HepG2 (cell line): ENCODE results near the gene TRIM31. TPM values are rescaled to one million over a fixed set of nuclear protein-coding genes. Genes with fewer than 3 reads are reported as not detected.

Experiments used
- ATAC-seq: fragments of 200-7000 bp; cut with Tn5 transposase; 3 replicates; pipeline ENCODE4 v1.9.1; 2020; ENCODE audit warnings: mild to moderate bottlenecking, moderate library complexity
- BruUV-seq: library from RNA; stranded (reverse); fragments of 400-500 nt; replicated peaks from 2 replicates; lab custom pipeline; 2021; lab: Mats Ljungman, UMichigan
- CTCF ChIA-PET: fragments of 300-600 bp; formaldehyde crosslinking; extraction: SDS; loops from one replicate; lab custom pipeline; 2021; ENCODE audit warnings: low total read pairs, inconsistent platforms, low intra/inter-chr PET ratio; lab: Yijun Ruan, JAX
- POLR2A ChIA-PET: fragments of 350-600 bp; sonication (Branson Sonifier 250); formaldehyde crosslinking; loops from one replicate; lab custom pipeline; 2020; ENCODE audit warnings: antibody characterized with exemption, inconsistent platforms; lab: Yijun Ruan, JAX
- DNase-seq: peaks from one replicate; pipeline ENCODE4 v3.0.0-alpha.2; 2015; ENCODE audit warnings: low spot score
- FAIRE-seq: peaks from 3 replicates; lab custom pipeline; 2011; peaks lifted over from hg19 to GRCh38; lab: Jason Lieb, UNC
- H2AFZ ChIP-seq: one replicate; pipeline ENCODE4 v1.6.1; 2011; ENCODE audit warnings: low read length, inconsistent platforms
- H3K27ac ChIP-seq: fragments of 300-600 bp; 3 replicates; pipeline ENCODE4 v1.8.0; 2011; ENCODE audit warnings: mixed run types, mild to moderate bottlenecking, mixed read lengths, low read length, inconsistent platforms; ENCODE audit not compliant: insufficient read depth; ENCODE audit errors: extremely low read length
- H3K27me3 ChIP-seq, 2 experiments: fragments of 200-600 bp in 1 of 2; 2 replicates in 1 of 2; 3 replicates in 1 of 2; pipeline versions ENCODE4 v1.6.0 to v1.8.0; 2011; ENCODE audit warnings: low read length in 2 of 2, mild to moderate bottlenecking in 2 of 2, moderate library complexity in 2 of 2, inconsistent platforms in 1 of 2; ENCODE audit not compliant: insufficient read depth in 2 of 2, control insufficient read depth in 1 of 2
- H3K36me3 ChIP-seq, 2 experiments: fragments of 200-600 bp in 1 of 2; replicated peaks in 1 of 2; 2 replicates in 1 of 2; 3 replicates in 1 of 2; pipeline versions ENCODE4 v1.5.1 to v1.8.0; 2011; ENCODE audit warnings: low read length in 2 of 2, inconsistent platforms in 1 of 2; ENCODE audit not compliant: insufficient read depth in 2 of 2, control insufficient read depth in 1 of 2
- H3K4me1 ChIP-seq: 2 replicates; pipeline ENCODE4 v1.5.1; 2012; ENCODE audit warnings: low read length, inconsistent platforms; ENCODE audit not compliant: insufficient read depth
- H3K4me2 ChIP-seq: 2 replicates; pipeline ENCODE4 v1.6.0; 2011; ENCODE audit warnings: low read depth, low read length, inconsistent platforms
- H3K4me3 ChIP-seq, 3 experiments: fragments of 200-600 bp in 1 of 3; sonication (generic), shearing (Covaris generic) in 1 of 3; replicated peaks in 1 of 3; 2 replicates each; pipeline ENCODE4 v1.5.1; 2011 to 2016; ENCODE audit warnings: low read length in 3 of 3, inconsistent platforms in 2 of 3, low read depth in 2 of 3, mild to moderate bottlenecking in 2 of 3, control low read depth in 1 of 3, mixed read lengths in 1 of 3; ENCODE audit not compliant: insufficient read depth in 1 of 3
- H3K79me2 ChIP-seq: one replicate; pipeline ENCODE4 v1.6.1; 2011; ENCODE audit warnings: low read length, inconsistent platforms; ENCODE audit not compliant: insufficient read depth
- H3K9ac ChIP-seq: 2 replicates; pipeline ENCODE4 v1.6.0; 2011; ENCODE audit warnings: mild to moderate bottlenecking, low read depth, low read length, inconsistent platforms; ENCODE audit not compliant: insufficient read depth
- H3K9me3 ChIP-seq: 2 replicates; pipeline ENCODE4 v1.5.1; 2012; ENCODE audit warnings: mild to moderate bottlenecking, low read length
- H4K20me1 ChIP-seq: 2 replicates; pipeline ENCODE4 v1.6.0; 2011; ENCODE audit warnings: inconsistent platforms, mild to moderate bottlenecking, low read length, moderate library complexity; ENCODE audit not compliant: insufficient read depth
- ATAD3A ChIP-seq: sonication (generic); formaldehyde crosslinking; IDR thresholded peaks from 2 replicates; pipeline ENCODE4 v1.4.0; 2020; ENCODE audit warnings: missing genetic modification reagents
- ATRX ChIP-seq: sonication (generic); formaldehyde crosslinking; IDR thresholded peaks from 2 replicates; pipeline ENCODE4 v1.4.0; 2020; ENCODE audit warnings: missing genetic modification reagents, borderline replicate concordance
- CBX5 ChIP-seq: sonication (generic); formaldehyde crosslinking; IDR thresholded peaks from 2 replicates; pipeline ENCODE4 v1.4.0; 2020; ENCODE audit warnings: missing genetic modification reagents, borderline replicate concordance
- CREB3 ChIP-seq: sonication (generic); formaldehyde crosslinking; IDR thresholded peaks from 2 replicates; pipeline ENCODE4 v1.5.0; 2020; ENCODE audit warnings: missing genetic modification reagents
- DNMT1 ChIP-seq: sonication (generic); formaldehyde crosslinking; IDR thresholded peaks from 2 replicates; pipeline ENCODE4 v1.5.1; 2020; ENCODE audit warnings: mild to moderate bottlenecking, missing genetic modification reagents
- EP300 ChIP-seq, 3 experiments: sonication (generic) in 1 of 3; formaldehyde crosslinking in 1 of 3; IDR thresholded peaks; 2 replicates each; pipeline versions ENCODE4 v1.5.1 to v1.6.1; 2011 to 2020; ENCODE audit warnings: low read depth in 2 of 3, low read length in 2 of 3, borderline replicate concordance in 1 of 3, improper control_type of control experiment in 1 of 3, mild to moderate bottlenecking in 1 of 3, missing genetic modification reagents in 1 of 3, moderate library complexity in 1 of 3
- GPBP1L1 ChIP-seq: sonication (generic); formaldehyde crosslinking; IDR thresholded peaks from 2 replicates; pipeline ENCODE4 v1.5.0; 2020; ENCODE audit warnings: mild to moderate bottlenecking, missing genetic modification reagents
- KLF11 ChIP-seq: IDR thresholded peaks from 2 replicates; pipeline ENCODE4 v1.6.1; 2016; ENCODE audit warnings: missing compliant biosample characterization
- MEIS1 ChIP-seq: sonication (generic); formaldehyde crosslinking; IDR thresholded peaks from 2 replicates; pipeline ENCODE4 v1.9.0; 2021; ENCODE audit warnings: mild to moderate bottlenecking, missing genetic modification reagents, moderate library complexity, borderline replicate concordance
- MTA1 ChIP-seq: sonication (generic); formaldehyde crosslinking; IDR thresholded peaks from 2 replicates; pipeline ENCODE4 v1.4.0; 2020; ENCODE audit warnings: missing genetic modification reagents, mild to moderate bottlenecking, borderline replicate concordance
- MTERF4 ChIP-seq: sonication (generic); formaldehyde crosslinking; IDR thresholded peaks from 2 replicates; pipeline ENCODE4 v1.8.0; 2023; ENCODE audit warnings: mild to moderate bottlenecking, missing genetic modification reagents
- NFYB ChIP-seq: sonication (generic); formaldehyde crosslinking; IDR thresholded peaks from 2 replicates; pipeline ENCODE4 v1.4.0; 2020; ENCODE audit warnings: missing genetic modification reagents
- XRCC5 ChIP-seq: fragments of 200-400 bp; formaldehyde crosslinking; optimal IDR thresholded peaks from 2 replicates; pipeline ENCODE3; 2017; ENCODE audit warnings: mild to moderate bottlenecking, low read length
- ZBTB21 ChIP-seq: sonication (generic); formaldehyde crosslinking; IDR thresholded peaks from 2 replicates; pipeline ENCODE4 v1.4.0; 2020; ENCODE audit warnings: missing genetic modification reagents
- ZMAT5 ChIP-seq: sonication (generic); formaldehyde crosslinking; IDR thresholded peaks from 2 replicates; pipeline ENCODE4 v1.5.0; 2020; ENCODE audit warnings: mild to moderate bottlenecking, low read depth, missing genetic modification reagents, borderline replicate concordance
- ZNF44 ChIP-seq: sonication (generic); formaldehyde crosslinking; IDR thresholded peaks from 2 replicates; pipeline ENCODE4 v1.5.1; 2020; ENCODE audit warnings: mild to moderate bottlenecking, missing genetic modification reagents
- ZNF501 ChIP-seq: sonication (generic); formaldehyde crosslinking; IDR thresholded peaks from 2 replicates; pipeline ENCODE4 v1.5.1; 2020; ENCODE audit warnings: mild to moderate bottlenecking, moderate library complexity, missing genetic modification reagents
- ZNF546 ChIP-seq: sonication (generic); formaldehyde crosslinking; conservative IDR thresholded peaks from 2 replicates; pipeline ENCODE4 v1.8.1; 2023; ENCODE audit warnings: mild to moderate bottlenecking, missing genetic modification reagents
- ZNF629 ChIP-seq: sonication (generic); formaldehyde crosslinking; conservative IDR thresholded peaks from 2 replicates; pipeline ENCODE4 v1.5.0; 2020; ENCODE audit warnings: missing genetic modification reagents
- ZNF678 ChIP-seq: sonication (generic); formaldehyde crosslinking; IDR thresholded peaks from 2 replicates; pipeline ENCODE4 v1.4.0; 2020; ENCODE audit warnings: mild to moderate bottlenecking, missing genetic modification reagents
- ZNF709 ChIP-seq: sonication (generic); formaldehyde crosslinking; IDR thresholded peaks from 2 replicates; pipeline ENCODE4 v1.5.0; 2020; ENCODE audit warnings: mild to moderate bottlenecking, missing genetic modification reagents
- ZNF720 ChIP-seq: sonication (generic); formaldehyde crosslinking; IDR thresholded peaks from 2 replicates; pipeline ENCODE4 v1.4.0; 2020; ENCODE audit warnings: missing genetic modification reagents
- ZNF790 ChIP-seq: sonication (generic); formaldehyde crosslinking; IDR thresholded peaks from 2 replicates; pipeline ENCODE4 v1.8.0; 2022; ENCODE audit warnings: missing genetic modification reagents, mild to moderate bottlenecking, borderline replicate concordance
- WGBS: methylation state at CpG from one replicate; pipeline ENCODE4 v1.1.6; 2017; ENCODE audit warnings: low lambda C conversion rate; 5-methylcytosine and 5-hydroxymethylcytosine counted together
- in situ Hi-C: cut with HindIII; loops from 2 replicates; pipeline ENCODE4 v1.10.0; 2017; ENCODE audit warnings: low pct_unique_long_range_greater_than_20kb; ENCODE audit not compliant: extremely low pct_ligation_motif_present
- intact Hi-C: fragments of 100-400 bp; cut with micrococcal nuclease; formaldehyde crosslinking; loops from one replicate; pipeline ENCODE4 v1.10.0; 2022; ENCODE audit not compliant: unreplicated experiment
- polyA plus RNA-seq, 8 experiments: library from polyadenylated mRNA; depleted of rRNA in 3 of 8; stranded (reverse) in 7 of 8; unstranded in 1 of 8; fragments of >200 nt; fragmentation: Illumina TruSeq in 4 of 8; extraction: Trizol in 4 of 8; gene quantifications; 2 replicates each; pipeline versions ENCODE4 v1.2.1 to v1.2.3, GENCODE V29; 2011 to 2016; ENCODE audit warnings: low read depth in 4 of 8, missing spikeins in 1 of 8, mixed read lengths in 1 of 8; ENCODE audit not compliant: insufficient read depth in 1 of 8
- total RNA-seq, 5 experiments: library from RNA; depleted of rRNA; stranded (reverse); fragments of >200 nt; fragmentation: Illumina TruSeq; extraction: Trizol; gene quantifications; 2 replicates each; pipeline ENCODE4 v1.2.3, GENCODE V29; 2016; ENCODE audit warnings: low read depth in 1 of 5

The TRIM31 gene
- total and polyA plus RNA-seq, 2 of the 13 experiments (the other 11 are each of a cell fraction or from before 2014, with no cell fraction given): 0.13 to 0.51 TPM

DNA sequence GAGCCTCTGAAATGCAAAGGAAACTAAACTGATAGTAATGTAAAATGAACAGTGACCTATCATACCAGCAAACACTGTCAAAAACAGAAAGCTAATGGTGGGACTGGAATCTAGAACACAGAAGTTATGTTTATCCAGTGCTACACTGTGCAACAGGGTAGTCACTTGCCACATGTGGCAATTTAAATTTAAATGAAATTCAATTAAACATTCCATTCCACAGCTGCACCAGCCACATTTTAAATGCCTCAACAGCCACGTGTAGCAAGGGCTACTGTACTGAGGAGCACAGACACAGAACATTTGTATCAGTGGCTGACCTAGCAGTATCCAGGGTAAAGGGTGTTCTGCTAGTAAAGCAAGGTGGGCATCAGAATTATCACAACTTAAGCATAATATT lies 57.4 kb downstream of the TRIM31 start (continued):
- TF ChIP-seq ZNF546 (CRISPR knock-in tag) (no peak), MTERF4 (CRISPR knock-in tag) (no peak), XRCC5 (no peak), ZNF629 (CRISPR knock-in tag) (no peak), ZNF678 (no peak), NFYB (no peak), GPBP1L1 (no peak)

DNA sequence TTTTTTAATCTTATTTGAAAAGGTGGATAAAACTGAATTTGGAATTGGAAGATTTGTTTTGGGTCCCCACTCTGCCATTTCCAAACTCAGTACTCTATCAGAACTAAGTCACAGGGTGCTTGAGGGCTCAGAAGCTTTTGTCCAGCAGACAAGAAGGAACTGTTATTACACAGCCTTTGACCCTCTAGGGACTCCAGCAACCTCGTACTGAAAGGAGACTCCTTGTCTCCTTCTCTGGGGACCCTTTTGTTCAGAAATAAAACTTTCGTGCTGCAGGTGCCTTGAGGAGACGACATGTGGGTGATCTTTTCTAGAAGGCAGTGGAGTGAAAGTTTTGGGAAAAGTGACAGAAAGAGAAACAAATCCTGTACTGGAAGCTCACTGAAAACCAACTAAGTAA lies 59.2 kb downstream of the TRIM31 start:
- H2AFZ ChIP-seq: no peak overlapping the region
- no peak overlapping the region for H3K27ac ChIP-seq
- 98% methylated on average over 3 of the region's 3 CpGs for WGBS
- intact Hi-C loops: no loop called here
- no peak overlapping the region for H3K4me3 ChIP-seq
- no peak for DNase-seq
- TF ChIP-seq ZNF720 (CRISPR knock-in tag): no peak
- TF ChIP-seq DNMT1 (CRISPR knock-in tag): no peak
- TF ChIP-seq ATAD3A (CRISPR knock-in tag): no peak
- TF ChIP-seq MEIS1: no peak
- no peak for TF ChIP-seq ZNF790 (CRISPR knock-in tag)
- no peak for TF ChIP-seq ZNF501 (CRISPR knock-in tag)
- no peak for TF ChIP-seq CBX5 (CRISPR knock-in tag)
- TF ChIP-seq ZNF709 (CRISPR knock-in tag): no peak
- TF ChIP-seq KLF11 (CRISPR knock-in tag): no peak
- no peak for TF ChIP-seq ZMAT5 (CRISPR knock-in tag)
- no peak for TF ChIP-seq ATRX (CRISPR knock-in tag)
- TF ChIP-seq ZNF44: no peak
- no peak for TF ChIP-seq CREB3 (CRISPR knock-in tag)
- no peak for TF ChIP-seq EP300 (IDR thresholded peaks at IDR 0.05; ENCODE audit: low read depth in 2 of 2, low read length in 2 of 2)
- TF ChIP-seq EP300 (CRISPR knock-in tag; IDR thresholded peaks at IDR 0.05; ENCODE audit: borderline replicate concordance): no peak
- TF ChIP-seq ZBTB21 (CRISPR knock-in tag): no peak
- TF ChIP-seq MTA1 (CRISPR knock-in tag): no peak
- H4K20me1 ChIP-seq: no peaks in the 10 kb centered on the region
- no peaks in the 10 kb centered on the region for H3K9me3 ChIP-seq
- H3K36me3 ChIP-seq: peaks cover 3 to 17% of the 10 kb centered on the region in 2 experiments; a peak in 4 of 5 replicates
- POLR2A ChIA-PET: interaction anchor here (0.5 kb wide), 1 partner anchor 9 kb away, joined by 3 read pairs; no protein-coding TSS in a partner anchor
- no peak overlapping the region for H3K4me2 ChIP-seq
- CTCF ChIA-PET: no interaction called here
- ATAC-seq: no peak
- in situ Hi-C loops: no loop called here
- FAIRE-seq: no peak
- H3K9ac ChIP-seq: no peak overlapping the region
- H3K4me1 ChIP-seq: no peaks in the 10 kb centered on the region
- no TSS peak for BruUV-seq
- no peaks in the 10 kb centered on the region for H3K79me2 ChIP-seq
- H3K27me3 ChIP-seq: no peaks in the 10 kb centered on the region
